Left kidney (tissue), 8 donors: ENCODE results near the gene AMY1B. TPM values are rescaled to one million over a fixed set of nuclear protein-coding genes. Genes with fewer than 3 reads are reported as not detected.
"Not testable (repeated sequence)": the region's sequence is repeated elsewhere in the genome, so short reads cannot be mapped to it uniquely, and the experiment has no call there.

Experiments used
- DNase-seq: peaks from one replicate; pipeline ENCODE4 v3.0.0-alpha.2; 2013
- long read RNA-seq, 8 donors: transcript quantifications; one replicate each; lab custom pipeline, GENCODE V29; 2026
- polyA plus RNA-seq: library from polyadenylated mRNA; unstranded; fragments of 120-200 nt; gene quantifications from one replicate; pipeline ENCODE4 v1.2.1, GENCODE V29; 2013; ENCODE audit not compliant: insufficient read length

The AMY1B gene
- polyA plus RNA-seq, result not detected
- long read RNA-seq, donor 1, result 0 reads
- long read RNA-seq, donor 2, result 0 reads
- long read RNA-seq, donor 3, result 0 reads
- long read RNA-seq, donor 4, result 0 reads
- long read RNA-seq, donor 5, result 0 reads
- long read RNA-seq, donor 6, result 0 reads
- long read RNA-seq, donor 7, result 0 reads
- long read RNA-seq, donor 8, result 0 reads

DNA sequence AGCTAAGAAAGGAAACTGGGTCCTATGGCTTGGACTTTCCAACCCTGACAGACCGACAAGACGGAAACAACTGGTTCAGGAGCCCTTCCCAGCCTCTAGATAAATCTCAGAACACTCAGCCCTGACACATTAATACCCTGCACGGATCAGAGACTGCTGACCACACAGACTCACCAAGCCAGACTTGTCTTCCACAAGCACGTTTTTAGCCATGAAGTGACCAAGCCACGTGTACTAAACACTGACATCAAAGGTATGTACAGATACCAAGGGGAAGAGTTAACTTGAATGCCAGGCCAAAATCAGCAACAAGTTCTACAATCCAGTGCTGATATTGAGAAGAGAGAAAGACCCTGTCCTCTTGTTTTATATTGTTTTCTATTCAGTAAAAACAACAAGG is at the start of gene AMY1B:
Gene AMY1B (minus strand): TSS at position 101 of the 400 bp plus-strand sequence. CDS start 571 bp downstream, outside the sequence.
- not testable (repeated sequence) for DNase-seq

DNA sequence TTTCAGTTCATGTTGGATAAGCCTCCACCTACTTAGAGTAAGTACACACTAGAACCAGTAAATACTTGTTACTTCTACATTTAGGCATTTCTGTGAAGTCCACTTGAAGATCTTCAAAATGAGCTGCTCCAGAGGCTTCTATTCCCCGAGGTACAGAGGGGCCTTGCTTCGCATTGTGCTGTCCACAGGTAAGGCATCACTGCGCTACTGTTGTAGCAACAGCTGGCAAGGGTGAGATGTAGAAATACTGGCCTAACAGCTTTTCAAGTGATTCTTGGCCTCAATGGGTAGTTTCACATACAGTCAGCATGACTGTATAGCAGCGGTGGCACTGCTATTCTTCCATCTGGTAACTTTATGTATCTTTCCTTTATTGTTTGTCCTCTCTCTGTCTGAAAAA is 49.0 kb upstream of the AMY1B start:
- not testable (repeated sequence) for DNase-seq

- not testable (repeated sequence) for DNase-seq
Measured at GRCh38 chr1:103744449-103744848, 48.4 kb upstream of the AMY1B start.

DNA sequence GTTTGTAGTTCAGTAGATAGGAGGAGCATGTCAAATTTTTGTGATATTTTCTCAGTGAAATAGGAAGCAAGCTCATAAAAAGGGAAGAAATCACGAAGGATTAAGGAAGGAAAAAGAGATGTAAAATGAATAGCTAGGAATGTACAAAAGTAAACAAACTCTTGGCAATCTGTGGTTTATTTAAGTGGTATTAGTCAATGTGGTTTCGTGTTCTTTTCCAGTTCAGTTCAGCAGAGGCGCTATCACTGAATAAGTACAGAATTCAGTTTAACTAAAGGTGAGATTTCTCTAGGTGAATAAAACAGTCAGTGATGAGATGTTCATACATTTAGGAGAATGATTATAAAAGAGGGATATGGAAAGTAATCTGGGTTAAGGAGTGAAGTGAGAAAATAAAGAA is 42.0 kb upstream of the AMY1B start:
- not testable (repeated sequence) for DNase-seq

DNA sequence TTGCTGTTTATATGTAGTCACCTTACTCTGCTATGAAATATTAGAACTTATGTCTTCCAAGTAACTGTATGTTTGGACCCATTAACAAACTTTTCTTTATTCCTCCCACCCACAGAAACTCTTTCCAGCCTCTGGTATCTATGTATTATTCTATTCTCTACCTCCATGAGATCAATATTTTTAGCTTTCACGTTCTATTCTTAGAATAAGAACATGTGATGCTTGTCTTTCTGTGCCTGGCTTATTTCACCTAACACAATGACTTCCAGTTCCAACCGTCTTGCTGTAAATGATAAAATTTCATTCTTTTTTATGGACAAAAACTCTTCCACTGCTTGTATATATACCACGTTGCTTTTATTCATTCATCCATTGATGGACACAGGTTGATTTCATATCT is 39.3 kb upstream of the AMY1B start:
- not testable (repeated sequence) for DNase-seq

GRCh38 chr1:103721473-103721872 is 25.5 kb upstream of the AMY1B start:
- DNase-seq, result not testable (repeated sequence)

DNA sequence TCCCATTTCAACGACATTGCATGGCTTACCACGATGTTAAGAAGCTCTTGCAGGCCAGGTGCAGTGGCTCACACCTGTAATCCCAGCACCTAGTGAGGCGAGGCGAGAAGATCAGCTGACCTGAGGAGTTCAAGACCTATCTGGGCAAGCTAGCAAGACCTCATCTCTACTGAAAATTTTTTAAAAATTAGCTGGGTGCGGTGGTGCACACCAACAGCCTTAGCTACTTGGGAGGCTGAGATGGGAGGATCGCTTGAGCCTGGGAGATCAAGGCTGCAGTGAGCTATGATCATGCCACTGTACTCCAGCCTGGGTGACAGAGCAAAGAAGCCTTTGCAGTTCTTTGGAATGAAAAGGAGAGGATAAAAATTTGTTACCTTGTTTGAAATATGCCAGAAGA is 21.4 kb upstream of the AMY1B start:
- not testable (repeated sequence) for DNase-seq

- not testable (repeated sequence) for DNase-seq
Measured at GRCh38 chr1:103710381-103710780, 14.4 kb upstream of the AMY1B start.

DNA sequence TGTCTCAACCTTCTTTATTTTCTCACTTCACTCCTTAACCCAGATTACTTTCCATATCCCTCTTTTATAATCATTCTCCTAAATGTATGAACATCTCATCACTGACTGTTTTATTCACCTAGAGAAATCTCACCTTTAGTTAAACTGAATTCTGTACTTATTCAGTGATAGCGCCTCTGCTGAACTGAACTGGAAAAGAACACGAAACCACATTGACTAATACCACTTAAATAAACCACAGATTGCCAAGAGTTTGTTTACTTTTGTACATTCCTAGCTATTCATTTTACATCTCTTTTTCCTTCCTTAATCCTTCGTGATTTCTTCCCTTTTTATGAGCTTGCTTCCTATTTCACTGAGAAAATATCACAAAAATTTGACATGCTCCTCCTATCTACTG is 11.7 kb upstream of the AMY1B start:
- not testable (repeated sequence) for DNase-seq

DNA sequence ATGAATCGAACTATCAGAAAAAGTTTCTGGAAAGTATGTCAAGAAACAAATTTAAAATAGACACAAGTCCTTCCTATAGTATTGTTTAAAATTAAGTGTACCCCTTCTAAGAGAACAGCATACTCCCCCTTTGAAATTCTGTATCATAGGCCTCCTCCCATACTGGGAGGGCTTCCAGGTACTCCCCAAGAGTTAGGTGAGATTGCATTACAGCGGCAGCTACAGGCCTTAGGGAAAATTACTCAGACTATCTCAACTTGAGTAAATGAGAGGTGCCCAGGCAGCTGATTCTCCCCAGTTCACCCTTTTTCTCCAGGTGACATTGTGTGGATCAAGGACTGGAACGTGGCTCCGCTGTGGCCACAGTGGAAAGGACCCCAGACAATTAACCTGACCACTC is 5.2 kb upstream of the AMY1B start:
- not testable (repeated sequence) for DNase-seq

DNA sequence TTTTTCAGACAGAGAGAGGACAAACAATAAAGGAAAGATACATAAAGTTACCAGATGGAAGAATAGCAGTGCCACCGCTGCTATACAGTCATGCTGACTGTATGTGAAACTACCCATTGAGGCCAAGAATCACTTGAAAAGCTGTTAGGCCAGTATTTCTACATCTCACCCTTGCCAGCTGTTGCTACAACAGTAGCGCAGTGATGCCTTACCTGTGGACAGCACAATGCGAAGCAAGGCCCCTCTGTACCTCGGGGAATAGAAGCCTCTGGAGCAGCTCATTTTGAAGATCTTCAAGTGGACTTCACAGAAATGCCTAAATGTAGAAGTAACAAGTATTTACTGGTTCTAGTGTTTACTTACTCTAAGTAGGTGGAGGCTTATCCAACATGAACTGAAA is 4.7 kb upstream of the AMY1B start:
- DNase-seq, result not testable (repeated sequence)

- not testable (repeated sequence) for DNase-seq
Measured at GRCh38 chr1:103697430-103697829, 1.4 kb upstream of the AMY1B start.

- DNase-seq, result not testable (repeated sequence)
Measured at GRCh38 chr1:103676335-103676734, 19.7 kb downstream of the AMY1B start.

DNA sequence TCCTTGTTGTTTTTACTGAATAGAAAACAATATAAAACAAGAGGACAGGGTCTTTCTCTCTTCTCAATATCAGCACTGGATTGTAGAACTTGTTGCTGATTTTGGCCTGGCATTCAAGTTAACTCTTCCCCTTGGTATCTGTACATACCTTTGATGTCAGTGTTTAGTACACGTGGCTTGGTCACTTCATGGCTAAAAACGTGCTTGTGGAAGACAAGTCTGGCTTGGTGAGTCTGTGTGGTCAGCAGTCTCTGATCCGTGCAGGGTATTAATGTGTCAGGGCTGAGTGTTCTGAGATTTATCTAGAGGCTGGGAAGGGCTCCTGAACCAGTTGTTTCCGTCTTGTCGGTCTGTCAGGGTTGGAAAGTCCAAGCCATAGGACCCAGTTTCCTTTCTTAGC is 40.5 kb downstream of the AMY1B start, which contains the start of gene AMY1A:
Gene AMY1A (plus strand): TSS at position 301 of the 400 bp plus-strand sequence. CDS start 571 bp downstream, outside the sequence.
- DNase-seq, result not testable (repeated sequence)

DNA sequence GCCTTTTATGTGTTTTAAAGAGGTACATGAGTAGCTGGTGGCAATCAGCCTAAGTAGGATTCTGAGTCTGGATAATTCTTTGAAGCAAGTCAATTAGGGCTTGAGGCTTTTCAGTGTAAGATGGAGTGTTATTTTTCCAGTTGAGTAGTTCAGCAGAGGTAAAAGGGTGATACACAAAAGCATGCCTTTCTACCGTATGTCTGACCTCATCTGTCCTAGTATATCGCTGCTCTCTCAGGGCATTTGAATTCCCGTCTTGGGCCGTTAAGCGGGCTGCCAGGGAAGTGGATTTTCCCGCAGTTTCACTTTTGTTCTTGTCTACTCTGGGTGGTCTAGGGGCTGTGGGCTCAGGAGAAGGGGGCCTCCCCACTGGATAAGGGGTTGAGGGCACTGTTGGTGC is 41.9 kb downstream of the AMY1B start:
- not testable (repeated sequence) for DNase-seq

DNA sequence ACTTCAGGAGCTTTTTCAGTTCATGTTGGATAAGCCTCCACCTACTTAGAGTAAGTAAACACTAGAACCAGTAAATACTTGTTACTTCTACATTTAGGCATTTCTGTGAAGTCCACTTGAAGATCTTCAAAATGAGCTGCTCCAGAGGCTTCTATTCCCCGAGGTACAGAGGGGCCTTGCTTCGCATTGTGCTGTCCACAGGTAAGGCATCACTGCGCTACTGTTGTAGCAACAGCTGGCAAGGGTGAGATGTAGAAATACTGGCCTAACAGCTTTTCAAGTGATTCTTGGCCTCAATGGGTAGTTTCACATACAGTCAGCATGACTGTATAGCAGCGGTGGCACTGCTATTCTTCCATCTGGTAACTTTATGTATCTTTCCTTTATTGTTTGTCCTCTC is 45.1 kb downstream of the AMY1B start:
- DNase-seq, result not testable (repeated sequence)

DNA sequence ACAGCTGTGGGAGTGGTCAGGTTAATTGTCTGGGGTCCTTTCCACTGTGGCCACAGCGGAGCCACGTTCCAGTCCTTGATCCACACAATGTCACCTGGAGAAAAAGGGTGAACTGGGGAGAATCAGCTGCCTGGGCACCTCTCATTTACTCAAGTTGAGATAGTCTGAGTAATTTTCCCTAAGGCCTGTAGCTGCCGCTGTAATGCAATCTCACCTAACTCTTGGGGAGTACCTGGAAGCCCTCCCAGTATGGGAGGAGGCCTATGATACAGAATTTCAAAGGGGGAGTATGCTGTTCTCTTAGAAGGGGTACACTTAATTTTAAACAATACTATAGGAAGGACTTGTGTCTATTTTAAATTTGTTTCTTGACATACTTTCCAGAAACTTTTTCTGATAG is 45.7 kb downstream of the AMY1B start:
- not testable (repeated sequence) for DNase-seq

GRCh38 chr1:103643908-103644307 is 52.1 kb downstream of the AMY1B start:
- not testable (repeated sequence) for DNase-seq

DNA sequence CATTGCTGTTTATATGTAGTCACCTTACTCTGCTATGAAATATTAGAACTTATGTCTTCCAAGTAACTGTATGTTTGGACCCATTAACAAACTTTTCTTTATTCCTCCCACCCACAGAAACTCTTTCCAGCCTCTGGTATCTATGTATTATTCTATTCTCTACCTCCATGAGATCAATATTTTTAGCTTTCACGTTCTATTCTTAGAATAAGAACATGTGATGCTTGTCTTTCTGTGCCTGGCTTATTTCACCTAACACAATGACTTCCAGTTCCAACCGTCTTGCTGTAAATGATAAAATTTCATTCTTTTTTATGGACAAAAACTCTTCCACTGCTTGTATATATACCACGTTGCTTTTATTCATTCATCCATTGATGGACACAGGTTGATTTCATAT is 54.8 kb downstream of the AMY1B start:
- not testable (repeated sequence) for DNase-seq

Other genes starting within 250 kb of the AMY1B start
- gene RNPC3, start 170.5 kb downstream of the AMY1B start, polyA plus RNA-seq, result 109 TPM
- 75.7 TPM for gene AMY2B, start 124.6 kb downstream of the AMY1B start, polyA plus RNA-seq
- 0.53 TPM for gene AMY2A, start 78.8 kb downstream of the AMY1B start, polyA plus RNA-seq
- not detected for gene AMY1A, start 40.5 kb downstream of the AMY1B start, polyA plus RNA-seq
- gene AMY1C, start 53.7 kb upstream of the AMY1B start, polyA plus RNA-seq, result not detected